GM23338 (cell line): ENCODE results near the gene QRICH1. TPM values are rescaled to one million over a fixed set of nuclear protein-coding genes. Genes with fewer than 3 reads are reported as not detected.

Experiments used
- ATAC-seq: fragments of 200-7000 bp; cut with Tn5 transposase; 3 replicates; pipeline ENCODE4 v1.9.1; 2020
- DNase-seq: peaks from one replicate; pipeline ENCODE4 v3.0.0-alpha.2; 2015; ENCODE audit warnings: low spot score
- H2AFZ ChIP-seq: fragments of 200-600 bp; sonication (generic); 2 replicates; pipeline ENCODE4 v1.8.0; 2016; ENCODE audit warnings: antibody characterized with exemption, mild to moderate bottlenecking, moderate library complexity
- H3F3A ChIP-seq: fragments of 200-600 bp; sonication (generic); replicated peaks from 2 replicates; pipeline ENCODE4 v1.8.0; 2017; ENCODE audit warnings: antibody characterized with exemption, mixed run types, low read depth
- H3K27ac ChIP-seq: fragments of 200-600 bp; sonication (generic); 2 replicates; pipeline ENCODE4 v1.6.1; 2016; ENCODE audit warnings: low read depth
- H3K27me3 ChIP-seq: fragments of 200-600 bp; sonication (generic); 2 replicates; pipeline ENCODE4 v1.8.0; 2016; ENCODE audit warnings: mild to moderate bottlenecking, mixed run types, moderate library complexity; ENCODE audit not compliant: insufficient read depth
- H3K36me3 ChIP-seq: fragments of 200-600 bp; sonication (generic); 2 replicates; pipeline ENCODE4 v1.8.0; 2016; ENCODE audit warnings: mild to moderate bottlenecking; ENCODE audit not compliant: insufficient read depth
- H3K4me1 ChIP-seq: fragments of 200-600 bp; sonication (generic); 2 replicates; pipeline ENCODE4 v1.8.0; 2016; ENCODE audit warnings: mild to moderate bottlenecking, moderate library complexity; ENCODE audit not compliant: insufficient read depth
- H3K4me2 ChIP-seq: fragments of 200-600 bp; sonication (generic); 2 replicates; pipeline ENCODE4 v1.7.1; 2017; ENCODE audit warnings: mixed run types
- H3K4me3 ChIP-seq: fragments of 200-600 bp; sonication (generic); 2 replicates; pipeline ENCODE4 v1.6.1; 2016; ENCODE audit warnings: mixed run types
- H3K79me2 ChIP-seq: fragments of 200-600 bp; sonication (generic); replicated peaks from 2 replicates; pipeline ENCODE4 v1.8.0; 2017; ENCODE audit warnings: mild to moderate bottlenecking; ENCODE audit not compliant: insufficient read depth
- H3K9me2 ChIP-seq: fragments of 200-600 bp; sonication (generic); 2 replicates; pipeline ENCODE4 v1.8.0; 2017; ENCODE audit not compliant: insufficient read depth
- H4K20me1 ChIP-seq: fragments of 200-600 bp; sonication (generic); replicated peaks from 2 replicates; pipeline ENCODE4 v1.8.0; 2017; ENCODE audit warnings: mild to moderate bottlenecking; ENCODE audit not compliant: insufficient read depth
- H3K27ac Mint-ChIP-seq: 2 replicates; pipeline ENCODE4 v1.8.0; 2020; ENCODE audit warnings: inconsistent platforms, mild to moderate bottlenecking, moderate library complexity, mixed read lengths
- H3K27me3 Mint-ChIP-seq: 3 replicates; pipeline ENCODE4 v1.8.0; 2022; ENCODE audit warnings: low read depth, mild to moderate bottlenecking, moderate library complexity, mixed read lengths, inconsistent platforms; ENCODE audit not compliant: insufficient read depth, poor library complexity
- H3K36me3 Mint-ChIP-seq: 3 replicates; pipeline ENCODE4 v1.8.0; 2021; ENCODE audit warnings: low read depth, mild to moderate bottlenecking, inconsistent platforms, moderate library complexity, mixed read lengths
- H3K4me1 Mint-ChIP-seq: 3 replicates; pipeline ENCODE4 v1.8.0; 2020; ENCODE audit warnings: mild to moderate bottlenecking, inconsistent platforms, mixed read lengths
- H3K4me3 Mint-ChIP-seq: 3 replicates; pipeline ENCODE4 v1.8.0; 2021; ENCODE audit warnings: moderate library complexity, mild to moderate bottlenecking, inconsistent platforms, mixed read lengths
- H3K9me3 Mint-ChIP-seq: 3 replicates; pipeline ENCODE4 v1.8.0; 2020; ENCODE audit warnings: moderate library complexity, mild to moderate bottlenecking, inconsistent platforms, mixed read lengths
- CREB1 ChIP-seq: fragments of 250-450 bp; sonication (Bioruptor Pico); IDR thresholded peaks from 2 replicates; pipeline ENCODE4 v1.5.0; 2020; ENCODE audit warnings: low read depth, mild to moderate bottlenecking, moderate library complexity
- EZH2 ChIP-seq: fragments of 200-600 bp; sonication (generic); IDR thresholded peaks from one replicate; pipeline ENCODE4 v1.8.0; 2017; ENCODE audit warnings: antibody characterized with exemption, mild to moderate bottlenecking, low read depth; ENCODE audit not compliant: unreplicated experiment
- EZH2phosphoT487 ChIP-seq: fragments of 200-600 bp; sonication (generic); IDR thresholded peaks from one replicate; pipeline ENCODE4 v1.8.1; 2018; ENCODE audit warnings: antibody characterized with exemption; ENCODE audit not compliant: unreplicated experiment
- POLR2AphosphoS5 ChIP-seq: IDR thresholded peaks from 2 replicates; pipeline ENCODE4 v1.6.1; 2016; ENCODE audit warnings: antibody characterized with exemption, low read depth
- REST ChIP-seq: IDR thresholded peaks from one replicate; pipeline ENCODE4 v1.6.1; 2018; ENCODE audit warnings: antibody characterized with exemption; ENCODE audit not compliant: unreplicated experiment
- ZNF331 ChIP-seq: fragments of 250-450 bp; sonication (Bioruptor Pico); IDR thresholded peaks from 2 replicates; pipeline ENCODE4 v1.5.0; 2020; ENCODE audit warnings: low read depth, mild to moderate bottlenecking, moderate library complexity
- ZNF462 ChIP-seq: fragments of 250-450 bp; sonication (Bioruptor Pico); IDR thresholded peaks from 2 replicates; pipeline ENCODE4 v1.5.0; 2020; ENCODE audit warnings: mild to moderate bottlenecking, moderate library complexity
- polyA plus RNA-seq: library from polyadenylated mRNA; unstranded; fragments of >200 nt; fragmentation: Nextera tagmentation; extraction: Ambion mirVana; gene quantifications from 2 replicates; pipeline ENCODE4 v1.2.1, GENCODE V29; 2016
- total RNA-seq: library from RNA; depleted of rRNA; stranded (reverse); fragments of >200 nt; shearing (Covaris generic); gene quantifications from 2 replicates; pipeline ENCODE4 v1.2.3, GENCODE V29; 2014

Gene QRICH1
- total and polyA plus RNA-seq, 2 experiments from 2014 or later, result 66.9 to 149 TPM

GRCh38 chr3:49104427-49105291, 10.8 kb upstream of the QRICH1 start, which contains the start of gene QARS1:
Gene QARS1 (minus strand): TSS chr3:49104757. CDS start chr3:49104733, 24 bp downstream.
- H3K4me3 Mint-ChIP-seq, result peak within 1 kb of the TSS; percentile 99
- no peaks in the 10 kb centered on the region; the same call in 1 of the 2 replicates for H4K20me1 ChIP-seq
- no peaks in the 10 kb centered on the region for H3K9me2 ChIP-seq
- peak within 1 kb of the TSS; percentile 89; the same call in 1 of the 2 replicates for H2AFZ ChIP-seq
- peak within 1 kb of the TSS; percentile 100 for H3K4me2 ChIP-seq
- peaks cover 14% of the 10 kb centered on the region for H3K4me1 ChIP-seq
- peak within 1 kb of the TSS; percentile 88 for H3K4me3 ChIP-seq
- DNase-seq (peak; percentile 98), ATAC-seq (peak; percentile 98)
- peak within 1 kb of the TSS; percentile 82 for H3K27ac ChIP-seq
- peaks cover 17% of the 10 kb centered on the region; the same call in 1 of the 2 replicates for H3F3A ChIP-seq
- H3K79me2 ChIP-seq, result peaks cover 10% of the 10 kb centered on the region
- H3K36me3 ChIP-seq, result peaks cover 24% of the 10 kb centered on the region
- peaks cover 17% of the 10 kb centered on the region for H3K27me3 Mint-ChIP-seq
- peaks cover 24% of the 10 kb centered on the region for H3K4me1 Mint-ChIP-seq
- H3K27ac Mint-ChIP-seq, result peak within 1 kb of the TSS; percentile 99
- no peaks in the 10 kb centered on the region for H3K9me3 Mint-ChIP-seq
- peaks cover 55% of the 10 kb centered on the region for H3K36me3 Mint-ChIP-seq
- H3K27me3 ChIP-seq, result no peaks in the 10 kb centered on the region
- no peak for TF ChIP-seq ZNF331 (CRISPR knock-in tag)
- TF ChIP-seq CREB1 (CRISPR knock-in tag), result 0 out of 2 replicates have a peak, but pooled peaks have one; percentile 18
- TF ChIP-seq EZH2phosphoT487, result no peak
- peak; percentile 83 for TF ChIP-seq POLR2AphosphoS5
- TF ChIP-seq REST, result peak; percentile 29
- no peak for TF ChIP-seq EZH2
- TF ChIP-seq ZNF462 (CRISPR knock-in tag), result no peak
